ENCODE results near the gene LRMDA.

DNA sequence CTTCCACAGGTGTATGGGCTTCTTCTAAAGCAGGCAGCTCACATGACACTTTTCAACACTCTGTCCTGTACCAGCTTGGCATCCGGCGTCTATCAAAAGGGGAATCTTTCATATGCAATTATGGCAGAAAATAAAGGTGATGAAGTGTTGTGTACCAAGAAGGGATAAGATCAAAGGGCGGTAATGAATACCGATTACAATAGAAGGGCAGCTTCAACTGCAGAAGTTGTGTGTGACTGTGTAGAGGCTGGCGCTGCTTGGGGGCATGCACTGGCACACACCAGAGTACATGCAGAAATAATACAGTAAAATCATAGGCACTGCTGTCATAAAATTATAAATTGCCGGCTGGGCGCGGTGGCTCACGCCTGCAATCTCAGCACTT lies 744.7 kb downstream of the LRMDA start:
- TF ChIP-seq EZH2 (IDR thresholded peaks at IDR 0.05; ENCODE audit: borderline replicate concordance, low read depth, low read length, poor library complexity, severe bottlenecking), result no peak
- TF ChIP-seq, protein P1, sequence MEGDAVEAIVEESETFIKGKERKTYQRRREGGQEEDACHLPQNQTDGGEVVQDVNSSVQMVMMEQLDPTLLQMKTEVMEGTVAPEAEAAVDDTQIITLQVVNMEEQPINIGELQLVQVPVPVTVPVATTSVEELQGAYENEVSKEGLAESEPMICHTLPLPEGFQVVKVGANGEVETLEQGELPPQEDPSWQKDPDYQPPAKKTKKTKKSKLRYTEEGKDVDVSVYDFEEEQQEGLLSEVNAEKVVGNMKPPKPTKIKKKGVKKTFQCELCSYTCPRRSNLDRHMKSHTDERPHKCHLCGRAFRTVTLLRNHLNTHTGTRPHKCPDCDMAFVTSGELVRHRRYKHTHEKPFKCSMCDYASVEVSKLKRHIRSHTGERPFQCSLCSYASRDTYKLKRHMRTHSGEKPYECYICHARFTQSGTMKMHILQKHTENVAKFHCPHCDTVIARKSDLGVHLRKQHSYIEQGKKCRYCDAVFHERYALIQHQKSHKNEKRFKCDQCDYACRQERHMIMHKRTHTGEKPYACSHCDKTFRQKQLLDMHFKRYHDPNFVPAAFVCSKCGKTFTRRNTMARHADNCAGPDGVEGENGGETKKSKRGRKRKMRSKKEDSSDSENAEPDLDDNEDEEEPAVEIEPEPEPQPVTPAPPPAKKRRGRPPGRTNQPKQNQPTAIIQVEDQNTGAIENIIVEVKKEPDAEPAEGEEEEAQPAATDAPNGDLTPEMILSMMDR (conservative IDR thresholded peaks at IDR 0.05; ENCODE audit: low read depth, low read length), result no peak
